Loucy (cell line): ENCODE measurements around the gene NPIPA2.
"Not testable (repeated sequence)": the region's sequence is repeated elsewhere in the genome, so short reads cannot be mapped to it uniquely, and the experiment has no call there.

Experiments used
- CTCF ChIP-seq: fragments of 200-600 bp; sonication (generic); conservative IDR thresholded peaks from 2 replicates; pipeline ENCODE4 v1.5.1; 2014; ENCODE audit warnings: mild to moderate bottlenecking, antibody characterized with exemption, low read length
- EZH2phosphoT487 ChIP-seq: fragments of 200-600 bp; IDR thresholded peaks from 2 replicates; pipeline ENCODE4 v1.6.1; 2018; ENCODE audit warnings: antibody characterized with exemption, mild to moderate bottlenecking, moderate library complexity, borderline replicate concordance

GRCh38 chr16:14775624-14776023, 33.3 kb downstream of the NPIPA2 start:
- TF ChIP-seq CTCF, EZH2phosphoT487: not testable (repeated sequence)
